ENCODE results near the gene CAMK4. TPM values are rescaled to one million over a fixed set of nuclear protein-coding genes. Genes with fewer than 3 reads are reported as not detected.

CAMK4 gene
- total RNA-seq, 1 experiment from 2014 or later, result 10.6 TPM

- ChIA-PET CTCF (no interaction called here), POLR2A (no interaction called here)
- H3K4me1 Mint-ChIP-seq, result no peaks in the 10 kb centered on the region
- H3K9me3 Mint-ChIP-seq, result no peaks in the 10 kb centered on the region
- no peak for ATAC-seq
- H3K36me3 Mint-ChIP-seq, result no peaks in the 10 kb centered on the region
- no peak overlapping the region for H3K4me3 Mint-ChIP-seq
- DNase-seq (ENCODE audit: low spot score), result no peak
- no peaks in the 10 kb centered on the region for H3K27me3 Mint-ChIP-seq (ENCODE audit: low read depth)
- H3K27ac Mint-ChIP-seq, result no peak overlapping the region
- TF ChIP-seq STAT6 (CRISPR knock-in tag; conservative IDR thresholded peaks at IDR 0.05; ENCODE audit: low read depth), result no peak
- no peak for TF ChIP-seq ESRRA (CRISPR knock-in tag; IDR thresholded peaks at IDR 0.05; ENCODE audit: borderline replicate concordance)
- no peak for TF ChIP-seq ERG (CRISPR knock-in tag; IDR thresholded peaks at IDR 0.05)
- no peak for TF ChIP-seq JAZF1 (CRISPR knock-in tag; IDR thresholded peaks at IDR 0.05)
- TF ChIP-seq, protein P1, sequence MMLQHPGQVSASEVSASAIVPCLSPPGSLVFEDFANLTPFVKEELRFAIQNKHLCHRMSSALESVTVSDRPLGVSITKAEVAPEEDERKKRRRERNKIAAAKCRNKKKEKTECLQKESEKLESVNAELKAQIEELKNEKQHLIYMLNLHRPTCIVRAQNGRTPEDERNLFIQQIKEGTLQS (CRISPR knock-in tag; conservative IDR thresholded peaks at IDR 0.05), result no peak
These were observed 47.7 kb downstream of the CAMK4 start for GRCh38 chr5:111271885-111272284.

- Mint-ChIP-seq H3K9me3 (no peaks in the 10 kb centered on the region), H3K4me1 (peaks cover 2% of the 10 kb centered on the region; the same call in 1 of the 2 replicates), H3K27ac (no peak overlapping the region), H3K27me3 (ENCODE audit: low read depth) (no peaks in the 10 kb centered on the region), H3K36me3 (no peaks in the 10 kb centered on the region), H3K4me3 (no peak overlapping the region)
- ChIA-PET POLR2A (no interaction called here), CTCF (interaction anchor here (2.6 kb wide), 1 partner anchor 116 kb away, joined by 36 read pairs; no protein-coding TSS in a partner anchor)
- no peak for DNase-seq (ENCODE audit: low spot score)
- TF ChIP-seq JAZF1 (CRISPR knock-in tag; IDR thresholded peaks at IDR 0.05) (no peak), TEAD4 (CRISPR knock-in tag; IDR thresholded peaks at IDR 0.05) (no peak), OVOL2 (CRISPR knock-in tag; IDR thresholded peaks at IDR 0.05; ENCODE audit: borderline replicate concordance) (no peak), ZNF396 (CRISPR knock-in tag; IDR thresholded peaks at IDR 0.05; ENCODE audit: borderline replicate concordance) (no peak), USF2 (CRISPR knock-in tag; IDR thresholded peaks at IDR 0.05) (no peak)
- no peak for ATAC-seq
These were observed 52.9 kb downstream of the CAMK4 start for GRCh38 chr5:111277061-111277460.

DNA sequence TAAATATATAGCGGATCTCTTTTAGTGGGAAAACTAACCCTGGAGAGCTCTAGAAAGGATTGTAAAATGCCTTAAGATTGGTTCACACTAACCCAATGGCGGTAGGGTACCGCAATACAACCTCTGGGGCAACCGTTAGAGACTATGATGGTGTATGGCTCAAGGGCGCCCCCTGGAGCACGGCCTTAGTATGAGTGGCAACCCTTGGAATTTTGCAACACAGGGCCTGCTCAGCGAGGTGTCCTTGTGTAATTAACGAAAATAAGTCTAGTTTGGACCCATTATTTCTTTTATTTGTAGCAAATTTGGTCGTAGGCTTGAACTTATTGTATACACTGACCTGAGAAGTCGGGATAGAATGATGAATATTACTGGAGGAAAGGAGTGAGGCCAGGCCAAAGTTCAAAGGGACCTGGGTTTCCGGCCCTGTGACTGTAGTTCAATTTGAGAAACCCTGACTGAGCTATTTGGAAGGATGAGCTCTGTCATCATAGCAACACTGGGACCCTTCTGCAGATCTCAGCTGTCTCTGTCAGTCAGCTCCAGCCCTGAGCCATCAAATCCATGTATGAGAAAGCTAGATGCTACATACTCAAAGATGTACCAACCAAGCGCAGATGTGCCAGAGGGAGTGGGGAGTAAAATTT is 54.8 kb downstream of the CAMK4 start:
- Mint-ChIP-seq H3K27me3 (ENCODE audit: low read depth) (no peaks in the 10 kb centered on the region), H3K36me3 (no peaks in the 10 kb centered on the region), H3K27ac (no peak overlapping the region), H3K4me1 (peaks cover 2% of the 10 kb centered on the region; the same call in 1 of the 2 replicates), H3K4me3 (no peak overlapping the region), H3K9me3 (no peaks in the 10 kb centered on the region)
- ATAC-seq (peak; percentile 100), DNase-seq (ENCODE audit: low spot score) (peak; percentile 88)
- ChIA-PET CTCF (interaction anchor here (0.5 to 3.5 kb wide), 19 partner anchors 10 to 234 kb away, joined by 3 to 51 read pairs (median 4); partner anchors contain the start of gene CAMK4), POLR2A (interaction anchor here (1.3 kb wide), 1 partner anchor 109 kb away, joined by 3 read pairs; no protein-coding TSS in a partner anchor)
- TF ChIP-seq, protein P2, sequence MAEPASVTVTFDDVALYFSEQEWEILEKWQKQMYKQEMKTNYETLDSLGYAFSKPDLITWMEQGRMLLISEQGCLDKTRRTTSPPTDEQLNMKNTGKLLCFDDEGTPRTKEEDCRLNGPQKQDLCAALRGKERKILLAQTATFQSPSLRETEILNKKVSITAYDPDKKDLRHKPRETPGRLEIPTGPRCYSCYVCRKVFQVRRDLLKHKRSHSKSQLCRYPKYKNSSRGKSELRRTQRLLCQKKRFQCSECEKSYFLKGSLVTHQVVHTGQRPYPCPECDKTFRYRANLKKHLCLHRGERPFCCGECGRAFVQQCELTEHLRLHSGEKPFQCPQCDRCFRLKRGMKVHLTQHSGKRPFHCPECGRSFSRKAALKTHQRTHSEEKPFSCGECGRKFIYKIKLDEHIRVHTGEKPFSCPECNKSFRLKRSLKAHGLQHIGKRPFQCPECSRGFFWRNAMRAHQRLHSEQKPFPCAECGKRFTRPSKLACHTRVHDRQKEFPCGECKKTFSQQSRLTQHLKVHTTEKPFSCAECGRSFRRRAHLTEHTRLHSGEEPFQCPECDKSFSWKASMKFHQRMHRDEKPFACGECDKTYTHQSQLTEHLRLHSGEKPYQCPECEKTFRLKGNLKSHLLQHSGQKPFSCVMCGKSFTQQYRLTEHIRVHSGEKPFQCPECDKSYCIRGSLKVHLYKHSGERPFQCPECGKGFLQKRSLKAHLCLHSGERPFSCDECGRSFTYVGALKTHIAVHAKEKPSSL (CRISPR knock-in tag; conservative IDR thresholded peaks at IDR 0.05), result no peak
- no peak for TF ChIP-seq ZBTB21 (CRISPR knock-in tag; IDR thresholded peaks at IDR 0.05; ENCODE audit: borderline replicate concordance)
- no peak for TF ChIP-seq ELF4 (CRISPR knock-in tag; IDR thresholded peaks at IDR 0.05; ENCODE audit: low read depth)
- TF ChIP-seq, protein P3, sequence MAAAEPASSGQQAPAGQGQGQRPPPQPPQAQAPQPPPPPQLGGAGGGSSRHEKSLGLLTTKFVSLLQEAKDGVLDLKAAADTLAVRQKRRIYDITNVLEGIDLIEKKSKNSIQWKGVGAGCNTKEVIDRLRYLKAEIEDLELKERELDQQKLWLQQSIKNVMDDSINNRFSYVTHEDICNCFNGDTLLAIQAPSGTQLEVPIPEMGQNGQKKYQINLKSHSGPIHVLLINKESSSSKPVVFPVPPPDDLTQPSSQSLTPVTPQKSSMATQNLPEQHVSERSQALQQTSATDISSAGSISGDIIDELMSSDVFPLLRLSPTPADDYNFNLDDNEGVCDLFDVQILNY (CRISPR knock-in tag; IDR thresholded peaks at IDR 0.05), result no peak
- no peak for TF ChIP-seq NFE2L1 (CRISPR knock-in tag; IDR thresholded peaks at IDR 0.05)
- TF ChIP-seq ESRRA (CRISPR knock-in tag; IDR thresholded peaks at IDR 0.05; ENCODE audit: borderline replicate concordance), result no peak
- peak; percentile 52; the same call in 1 of the 2 replicates for TF ChIP-seq HMGXB4 (CRISPR knock-in tag; IDR thresholded peaks at IDR 0.05)
- TF ChIP-seq CTCF (IDR thresholded peaks at IDR 0.05), result peak; percentile 85
- TF ChIP-seq IRF2 (CRISPR knock-in tag; IDR thresholded peaks at IDR 0.05; ENCODE audit: borderline replicate concordance, low read depth), result no peak
- TF ChIP-seq OVOL2 (CRISPR knock-in tag; IDR thresholded peaks at IDR 0.05; ENCODE audit: borderline replicate concordance), result no peak
- TF ChIP-seq MYBL2 (CRISPR knock-in tag; IDR thresholded peaks at IDR 0.05), result peak; percentile 83; the same call in 1 of the 2 replicates
